ENCODE results near the gene GEN1.

Gene GEN1

DNA sequence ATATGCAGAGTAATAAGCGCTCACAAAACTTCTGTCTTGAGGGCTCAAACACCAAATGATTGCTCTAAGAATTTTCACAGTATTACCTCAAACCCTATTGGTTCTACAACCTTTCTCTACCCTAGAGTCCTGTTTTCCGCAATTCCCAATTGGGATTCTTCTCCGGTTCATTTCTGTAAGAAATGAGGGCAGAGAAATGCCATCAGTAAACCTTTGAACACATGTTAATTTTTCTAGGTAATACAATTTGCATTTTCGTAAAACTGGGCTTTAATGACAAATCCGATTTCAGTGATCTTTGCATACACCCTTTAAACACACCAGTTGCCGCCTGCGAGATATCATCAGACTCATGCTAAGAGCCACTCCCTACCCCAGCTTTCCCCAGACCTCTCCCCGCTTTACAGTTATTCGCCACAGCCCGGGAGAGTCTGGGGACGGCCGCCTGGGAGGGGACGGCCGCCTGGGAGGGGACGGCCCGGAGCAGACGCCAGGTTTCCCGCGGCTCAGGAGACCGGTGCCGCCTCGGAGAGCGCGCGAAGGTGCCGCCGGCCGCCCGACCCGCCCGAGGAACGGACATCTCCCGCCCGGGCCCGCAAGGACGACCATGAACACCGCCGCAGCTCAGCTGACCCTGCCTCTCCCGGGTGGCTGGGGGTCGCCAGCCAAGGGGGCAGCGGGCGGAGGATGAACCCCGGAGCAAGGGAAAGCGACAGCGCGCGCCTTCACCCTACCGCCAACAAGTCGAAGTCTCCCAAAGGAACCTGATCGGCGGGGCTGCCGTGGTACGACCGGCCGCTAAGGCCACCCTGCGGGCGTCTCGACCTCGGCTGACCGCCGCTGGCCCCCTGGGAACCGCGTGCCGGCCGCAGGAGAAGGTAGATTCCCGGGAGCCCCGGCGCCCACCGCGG lies 791 bp upstream of the GEN1 start:
- DNase-seq, result peak; percentile 22 to 37

DNA sequence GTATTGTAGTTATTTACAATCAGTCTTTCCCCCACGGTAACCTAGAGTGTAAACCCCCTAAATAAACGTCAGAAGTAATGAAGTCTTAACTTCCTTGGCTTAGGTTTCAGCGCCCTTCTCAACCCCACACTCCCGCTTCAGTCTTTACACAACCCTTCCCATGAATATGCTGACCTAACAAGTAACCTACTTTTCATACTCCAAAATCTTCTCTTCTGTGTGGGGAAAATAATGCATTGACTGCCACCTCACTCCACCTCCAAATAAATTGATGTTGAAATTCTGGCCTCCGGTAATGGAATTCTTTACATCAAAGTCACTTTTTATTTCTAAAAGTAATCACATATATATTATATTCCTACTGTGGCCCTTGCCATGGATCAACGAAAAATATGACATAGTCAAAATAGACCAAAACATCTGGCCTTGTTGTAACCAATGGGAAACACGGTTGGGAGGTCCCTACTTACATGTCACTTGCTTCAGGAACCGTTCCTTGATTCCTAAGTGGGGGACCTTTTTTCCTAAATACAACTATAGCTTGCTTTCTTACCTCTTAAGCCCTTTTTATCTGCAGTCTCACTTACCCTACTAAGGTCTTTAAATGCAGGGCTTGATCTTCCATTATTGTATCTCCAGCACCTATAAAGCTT lies 961 bp downstream of the GEN1 start:
- no peak for DNase-seq

- DNase-seq, result no peak
Observed at GRCh38 chr2:17756668-17757067, 2.7 kb downstream of the GEN1 start.

- DNase-seq, result no peak
Observed at GRCh38 chr2:17757321-17757720, 3.4 kb downstream of the GEN1 start.

GRCh38 chr2:17758118-17758517 lies 4.2 kb downstream of the GEN1 start:
- DNase-seq, result no peak

DNA sequence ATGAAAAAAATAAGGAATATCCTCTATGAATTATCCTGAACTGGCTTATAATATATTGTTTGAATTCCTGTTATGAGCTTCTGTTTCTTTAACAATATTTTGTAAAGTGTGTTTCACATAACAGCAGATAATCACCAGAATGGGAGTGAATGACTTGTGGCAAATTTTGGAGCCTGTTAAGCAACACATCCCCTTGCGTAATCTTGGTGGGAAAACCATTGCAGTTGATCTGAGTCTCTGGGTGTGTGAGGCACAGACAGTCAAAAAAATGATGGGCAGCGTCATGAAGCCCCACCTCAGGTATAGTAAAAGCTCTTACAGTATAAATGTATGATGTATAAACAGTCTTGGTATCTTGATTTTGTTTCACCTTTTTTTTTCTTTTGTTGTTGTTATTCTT lies 5.9 kb downstream of the GEN1 start:
- DNase-seq, result peak in 1 of 2 donors; percentile 6

GRCh38 chr2:17762451-17762850 lies 8.5 kb downstream of the GEN1 start:
- no peak for DNase-seq

DNA sequence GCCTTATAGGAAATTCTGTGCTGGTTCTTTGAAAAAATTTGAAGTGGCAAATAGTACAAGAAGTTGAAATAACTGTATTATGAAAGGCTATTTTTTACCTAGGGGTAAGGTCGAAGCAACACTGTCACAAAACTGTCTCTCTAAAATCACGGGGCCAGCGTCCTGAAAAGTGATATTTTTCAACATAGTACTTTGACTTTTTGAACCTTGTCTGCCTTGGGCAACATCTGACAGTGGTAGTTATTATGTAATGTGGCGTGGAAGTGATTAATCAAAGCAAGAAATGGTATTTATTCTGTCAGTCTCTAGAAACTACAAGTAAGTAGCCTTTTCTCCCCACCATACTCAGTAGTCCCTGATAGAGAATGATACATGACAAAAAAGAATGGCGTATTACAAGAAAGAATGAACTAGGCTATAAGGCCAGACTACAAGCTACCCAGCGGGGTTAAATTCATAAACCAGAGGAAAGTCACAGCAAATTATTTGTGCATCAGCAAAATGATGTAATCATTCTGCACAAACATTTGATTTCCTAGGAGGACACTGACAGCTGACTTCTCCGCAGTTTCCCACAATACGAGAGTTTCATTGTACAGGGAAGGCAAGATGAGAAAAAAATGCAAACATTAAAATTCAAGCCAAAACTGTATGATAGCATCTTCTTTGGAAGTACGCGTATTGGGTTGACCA lies 9.8 kb downstream of the GEN1 start:
- DNase-seq, result no peak

DNA sequence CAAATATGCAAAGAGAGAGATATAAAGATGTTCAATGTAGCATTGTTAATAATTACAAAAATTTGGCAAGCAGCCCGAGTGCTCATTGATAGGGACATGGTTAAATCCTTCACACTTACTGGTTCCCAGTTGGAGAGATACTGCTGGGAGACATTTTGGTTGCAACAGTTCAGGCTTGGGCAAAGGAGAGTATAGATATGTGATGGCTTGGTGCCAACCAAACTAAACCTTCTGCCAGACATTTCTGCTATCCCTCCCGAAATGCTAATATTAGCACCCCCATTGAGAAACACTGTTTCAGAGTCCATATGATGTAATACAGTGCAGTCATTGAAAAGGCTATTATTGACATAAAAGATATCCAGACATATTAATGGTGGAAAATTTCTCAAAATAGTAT lies 11.5 kb downstream of the GEN1 start:
- DNase-seq, result no peak

DNA sequence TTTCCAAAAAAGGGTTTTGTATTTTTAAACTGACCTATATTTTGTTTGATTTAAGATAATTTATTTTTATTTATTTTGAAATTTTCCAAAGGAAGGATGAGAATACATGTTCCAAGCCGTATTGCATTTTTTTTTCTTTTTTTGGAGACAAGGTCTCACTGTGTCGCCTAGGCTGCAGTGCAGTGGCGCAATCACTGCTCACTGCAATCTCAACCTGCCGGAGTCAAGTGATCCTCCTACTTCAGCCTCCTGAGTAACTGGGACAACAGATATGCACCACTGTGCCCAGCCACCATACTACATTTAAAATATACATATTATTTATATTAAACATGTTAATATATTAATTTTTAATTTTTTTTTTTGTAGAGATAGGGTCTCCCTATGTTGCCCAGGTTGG lies 15.0 kb downstream of the GEN1 start:
- DNase-seq, result no peak

DNA sequence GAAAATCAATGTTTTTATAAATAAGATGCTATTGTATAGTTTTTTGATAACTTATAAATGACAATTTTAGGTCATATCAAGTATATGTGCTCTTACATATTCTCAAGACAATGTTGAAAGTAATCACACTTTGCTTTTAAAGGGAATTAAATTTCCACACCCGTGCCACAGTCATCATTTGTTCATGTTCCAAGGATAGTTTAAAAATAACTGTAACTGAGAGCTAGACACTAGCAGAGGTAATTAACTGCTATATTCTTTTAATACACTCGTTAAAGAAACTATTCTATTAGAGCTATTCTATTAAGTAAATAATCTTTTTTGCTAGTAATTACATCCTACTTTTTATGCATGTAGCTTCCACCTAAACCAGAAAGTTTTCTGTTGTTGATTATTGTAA lies 18.0 kb downstream of the GEN1 start:
- DNase-seq, result no peak

GRCh38 chr2:17772532-17772931 lies 18.6 kb downstream of the GEN1 start:
- DNase-seq, result no peak

GRCh38 chr2:17780546-17780945 lies 26.6 kb downstream of the GEN1 start:
- no peak for DNase-seq

GRCh38 chr2:17781482-17781881 lies 27.5 kb downstream of the GEN1 start:
- no peak for DNase-seq

DNA sequence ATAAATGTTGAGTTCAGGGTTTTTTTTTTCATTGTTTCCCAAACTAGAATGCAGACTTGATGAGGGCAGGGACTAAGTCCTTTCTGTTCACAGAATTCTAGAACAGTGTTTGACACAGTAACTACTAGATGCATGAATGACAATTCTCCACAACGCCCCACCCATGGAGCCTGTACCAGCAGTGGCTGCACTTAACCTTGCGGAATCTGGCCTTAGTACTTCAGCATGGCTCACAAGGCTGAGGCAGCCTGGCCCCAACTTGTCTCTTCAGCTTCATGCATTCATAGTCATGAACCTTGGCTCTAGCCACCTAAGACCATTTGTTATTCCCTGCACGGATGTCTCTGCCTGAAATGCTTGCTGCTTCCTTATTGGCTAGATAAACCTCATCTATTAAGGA lies 32.8 kb downstream of the GEN1 start:
- no peak for DNase-seq

GRCh38 chr2:17788773-17789172 lies 34.8 kb downstream of the GEN1 start:
- no peak for DNase-seq

DNA sequence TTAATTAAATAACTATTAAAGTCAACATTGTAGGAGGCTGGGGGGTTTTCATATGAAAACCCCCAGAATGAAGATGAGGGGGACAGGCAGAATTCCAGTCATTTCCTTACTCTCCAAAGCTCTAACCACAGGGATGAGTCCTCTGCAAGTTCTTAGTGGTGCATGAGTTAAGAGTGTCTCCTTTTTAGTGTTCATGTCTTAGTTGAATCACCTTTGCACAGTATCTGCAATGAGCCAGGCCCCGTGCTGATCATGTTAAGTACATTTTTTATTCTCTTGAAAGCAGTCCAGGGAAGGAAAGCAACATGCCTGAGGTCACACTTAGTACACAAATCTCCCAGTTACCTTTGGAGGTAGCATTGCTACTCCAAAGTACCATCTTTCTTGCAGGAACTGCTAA lies 36.6 kb downstream of the GEN1 start:
- DNase-seq, result no peak

GRCh38 chr2:17791121-17791816 lies 37.3 kb downstream of the GEN1 start:
- no peak for DNase-seq

GRCh38 chr2:17791817-17792130 lies 37.8 kb downstream of the GEN1 start:
- no peak for DNase-seq

DNA sequence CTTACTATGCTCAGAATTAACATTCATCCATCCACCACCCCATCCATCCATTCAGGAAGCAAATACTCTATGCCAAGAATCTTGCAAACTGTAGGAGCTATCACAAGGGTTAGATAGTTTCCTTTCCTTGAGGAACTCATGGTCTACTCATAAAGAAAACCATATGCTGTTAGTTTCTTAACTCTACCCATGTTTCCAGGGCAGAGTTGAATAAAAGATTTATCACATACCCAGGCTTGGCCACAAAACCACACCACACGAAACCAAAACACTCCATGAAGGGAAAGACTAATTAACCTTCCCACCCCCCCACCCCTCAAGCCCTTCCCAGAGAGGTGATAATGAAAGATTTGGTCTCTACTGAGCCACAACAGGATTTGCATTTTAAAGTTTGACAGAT lies 38.6 kb downstream of the GEN1 start:
- DNase-seq, result no peak

GRCh38 chr2:17793296-17793695 lies 39.4 kb downstream of the GEN1 start:
- no peak for DNase-seq

DNA sequence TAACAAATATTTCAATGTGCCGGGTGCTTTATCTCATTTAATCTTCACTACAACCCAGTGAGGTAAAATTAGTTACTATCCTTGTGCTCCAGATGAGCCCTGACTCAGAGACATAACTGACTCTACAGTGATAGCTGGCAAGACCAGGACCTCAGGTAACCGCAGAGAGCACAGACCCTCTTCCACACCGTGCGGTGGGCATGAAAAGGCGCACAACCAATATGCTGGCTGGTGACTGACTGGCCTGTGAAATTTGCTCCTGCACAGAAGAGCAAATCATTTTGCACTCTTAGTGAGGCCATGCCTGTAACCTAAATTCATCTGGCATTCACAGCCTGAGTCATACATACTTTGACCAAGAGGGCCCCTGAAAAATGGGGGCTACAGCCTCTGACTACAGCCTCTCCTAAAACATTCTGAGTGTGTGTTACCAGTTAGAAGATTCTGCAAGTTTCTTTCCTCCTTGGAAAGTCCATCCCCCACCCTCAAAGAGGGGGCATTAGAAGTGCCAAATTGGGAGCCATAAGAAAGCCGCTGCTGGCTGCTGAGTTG lies 39.9 kb downstream of the GEN1 start:
- DNase-seq, result no peak

- no peak for DNase-seq
Observed at GRCh38 chr2:17795309-17795708, 41.4 kb downstream of the GEN1 start.

Measured in CD4-positive, alpha-beta T cell treated with Interleukin-1 beta for 1 hour (primary cell).